Tibial nerve (tissue), 4 donors: Measurements from ENCODE around the gene LRRC8C. TPM values are rescaled to one million over a fixed set of nuclear protein-coding genes. Genes with fewer than 3 reads are reported as not detected.

Source experiments
- DNase-seq, 2 donors: peaks; one replicate each; pipeline ENCODE4 v3.0.0-alpha.2; 2019; ENCODE audit warnings: low spot score in 2 of 2
- H3K27ac ChIP-seq, 4 donors: fragments of 200-600 bp; sonication (generic) in 3 of 4; one replicate each; pipeline ENCODE4 v1.5.1; 2017 to 2019; ENCODE audit warnings: mild to moderate bottlenecking in 1 of 4
- H3K27me3 ChIP-seq, 2 donors: fragments of 200-600 bp; sonication (generic) in 1 of 2; one replicate each; pipeline versions ENCODE4 v1.5.1 to v1.6.0; 2017 to 2019
- H3K36me3 ChIP-seq, 3 donors: fragments of 200-600 bp; sonication (generic); one replicate each; pipeline ENCODE4 v1.5.1; 2018 to 2019
- H3K4me1 ChIP-seq, 4 donors: fragments of 200-600 bp; sonication (generic) in 3 of 4; one replicate each; pipeline ENCODE4 v1.5.1; 2017 to 2019
- H3K4me3 ChIP-seq, 4 donors: fragments of 200-600 bp; sonication (generic) in 3 of 4; one replicate each; pipeline ENCODE4 v1.5.1; 2017 to 2019; ENCODE audit warnings: mild to moderate bottlenecking in 1 of 4, moderate library complexity in 1 of 4
- H3K9me3 ChIP-seq, 4 donors: fragments of 200-600 bp; sonication (generic) in 3 of 4; one replicate each; pipeline ENCODE4 v1.5.1; 2017 to 2019
- EP300 ChIP-seq, 2 donors: sonication (generic); formaldehyde crosslinking; IDR thresholded peaks; one replicate each; pipeline ENCODE4 v1.6.1; 2017; ENCODE audit warnings: antibody characterized with exemption in 2 of 2, mild to moderate bottlenecking in 1 of 2
- POLR2A ChIP-seq, 2 donors: fragments of 450-650 bp; IDR thresholded peaks; one replicate each; pipeline ENCODE4 v1.6.1; 2017; ENCODE audit warnings: antibody characterized with exemption in 2 of 2, mild to moderate bottlenecking in 2 of 2, moderate library complexity in 2 of 2
- WGBS, 2 donors: methylation state at CpG; one replicate each; pipeline ENCODE4 v1.1.5; 2018; 5-methylcytosine and 5-hydroxymethylcytosine counted together
- total RNA-seq, 4 donors: library from RNA; depleted of rRNA; stranded (reverse); fragments of >200 nt; gene quantifications; one replicate each; pipeline ENCODE4 v1.1.0, GENCODE V29; 2016
- TF ChIP-seq, protein P1 (sequence below), 5 experiments: fragments of 200-600 bp in 3 of 5; fragments of 450-650 bp in 2 of 5; sonication (generic) in 3 of 5; IDR thresholded peaks; one replicate each; pipeline ENCODE4 v1.5.1; 2016 to 2019; ENCODE audit warnings: antibody characterized with exemption in 5 of 5, mild to moderate bottlenecking in 3 of 5, moderate library complexity in 2 of 5

The LRRC8C gene
- total RNA-seq, 4 donors from 2014 or later, result 16.5 to 23.8 (median 20.2) TPM

DNA sequence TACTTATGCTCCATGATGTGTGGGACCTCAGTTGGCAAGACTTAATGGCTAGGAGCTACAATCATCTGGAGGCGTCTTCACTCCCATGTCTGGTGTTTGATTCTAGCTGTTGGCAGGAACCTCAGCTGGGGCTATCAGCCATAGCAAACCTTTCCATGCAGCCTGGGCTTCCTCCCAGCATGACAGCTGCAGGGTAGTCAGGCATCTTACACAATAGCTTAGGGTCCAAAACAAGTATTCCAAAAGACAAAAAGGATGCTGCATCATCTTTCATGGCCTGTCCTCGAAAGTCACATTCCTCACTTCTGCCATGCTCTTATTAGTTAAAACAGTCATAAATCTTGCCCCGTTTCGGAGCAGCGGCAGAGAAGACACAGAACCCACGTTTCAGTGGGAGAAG lies 90.9 kb downstream of the LRRC8C start:
- no peaks in the 10 kb centered on the region for H3K27me3 ChIP-seq
- H3K4me1 ChIP-seq, result peaks cover 0 to 29% (median 13%) of the 10 kb centered on the region in 4 donors
- no peak for TF ChIP-seq POLR2A (IDR thresholded peaks at IDR 0.05)
- TF ChIP-seq, protein P1, sequence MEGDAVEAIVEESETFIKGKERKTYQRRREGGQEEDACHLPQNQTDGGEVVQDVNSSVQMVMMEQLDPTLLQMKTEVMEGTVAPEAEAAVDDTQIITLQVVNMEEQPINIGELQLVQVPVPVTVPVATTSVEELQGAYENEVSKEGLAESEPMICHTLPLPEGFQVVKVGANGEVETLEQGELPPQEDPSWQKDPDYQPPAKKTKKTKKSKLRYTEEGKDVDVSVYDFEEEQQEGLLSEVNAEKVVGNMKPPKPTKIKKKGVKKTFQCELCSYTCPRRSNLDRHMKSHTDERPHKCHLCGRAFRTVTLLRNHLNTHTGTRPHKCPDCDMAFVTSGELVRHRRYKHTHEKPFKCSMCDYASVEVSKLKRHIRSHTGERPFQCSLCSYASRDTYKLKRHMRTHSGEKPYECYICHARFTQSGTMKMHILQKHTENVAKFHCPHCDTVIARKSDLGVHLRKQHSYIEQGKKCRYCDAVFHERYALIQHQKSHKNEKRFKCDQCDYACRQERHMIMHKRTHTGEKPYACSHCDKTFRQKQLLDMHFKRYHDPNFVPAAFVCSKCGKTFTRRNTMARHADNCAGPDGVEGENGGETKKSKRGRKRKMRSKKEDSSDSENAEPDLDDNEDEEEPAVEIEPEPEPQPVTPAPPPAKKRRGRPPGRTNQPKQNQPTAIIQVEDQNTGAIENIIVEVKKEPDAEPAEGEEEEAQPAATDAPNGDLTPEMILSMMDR (IDR thresholded peaks at IDR 0.05), result no peak
- TF ChIP-seq EP300 (IDR thresholded peaks at IDR 0.05), result no peak
- DNase-seq, result no peak
- 66 to 69% methylated on average over 6 of the region's 6 CpGs for WGBS, 2 donors
- H3K36me3 ChIP-seq, result peaks cover 0 to 4% (median 0%) of the 10 kb centered on the region in 3 donors
- peak overlapping the region in 1 of 4 donors; percentile 19 for H3K27ac ChIP-seq
- H3K4me3 ChIP-seq, result no peak overlapping the region
- no peaks in the 10 kb centered on the region for H3K9me3 ChIP-seq

DNA sequence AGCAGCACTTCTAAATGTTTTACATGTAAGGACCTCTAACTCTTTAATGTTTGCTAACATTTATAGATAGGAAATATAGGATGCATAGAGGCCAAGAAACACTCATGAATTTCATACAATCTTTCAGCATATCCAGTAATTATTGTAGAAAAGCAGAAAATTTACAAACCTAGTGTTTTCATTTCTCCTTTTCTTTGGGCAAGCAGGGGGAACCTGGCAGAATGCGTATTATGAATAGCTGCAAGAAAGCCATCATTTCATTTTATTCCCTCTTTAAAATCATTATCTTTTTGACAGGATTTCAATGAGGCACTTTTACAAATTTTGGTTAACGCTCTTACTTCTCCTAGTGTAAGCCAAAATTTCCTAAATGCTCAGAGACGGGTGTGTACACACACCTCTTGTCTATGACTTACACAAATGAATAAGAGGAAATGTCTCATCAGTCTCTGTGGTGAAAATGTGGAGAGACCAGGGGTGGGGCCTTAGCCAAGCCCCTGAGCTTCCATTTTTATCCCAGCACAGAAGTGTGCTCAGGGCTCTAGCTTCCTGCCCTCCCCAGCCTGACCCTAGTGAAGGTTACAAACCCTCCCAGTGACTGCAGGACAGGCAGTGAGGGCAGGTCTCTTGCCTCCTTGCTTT lies 91.6 kb downstream of the LRRC8C start:
- Histone ChIP-seq H3K27me3 (no peaks in the 10 kb centered on the region), H3K9me3 (no peaks in the 10 kb centered on the region), H3K4me1 (peaks cover 0 to 22% (median 10%) of the 10 kb centered on the region in 4 donors), H3K27ac (peak overlapping the region in 2 of 4 donors; percentile 47 to 65), H3K4me3 (no peak overlapping the region), H3K36me3 (peaks cover 0 to 4% (median 0%) of the 10 kb centered on the region in 3 donors)
- no peak for DNase-seq
- TF ChIP-seq EP300 (IDR thresholded peaks at IDR 0.05), result peak in 1 of 2 donors; percentile 22
- no peak for TF ChIP-seq POLR2A (IDR thresholded peaks at IDR 0.05)
- TF ChIP-seq, protein P1 (IDR thresholded peaks at IDR 0.05), result no peak
- 70 to 87% methylated on average over 3 of the region's 3 CpGs for WGBS, 2 donors

- Histone ChIP-seq H3K27ac (peak overlapping the region in 2 of 4 donors; percentile 47 to 65), H3K27me3 (no peaks in the 10 kb centered on the region), H3K4me1 (peaks cover 0 to 17% (median 7%) of the 10 kb centered on the region in 4 donors), H3K4me3 (no peak overlapping the region), H3K9me3 (no peaks in the 10 kb centered on the region), H3K36me3 (peaks cover 0 to 4% (median 0%) of the 10 kb centered on the region in 3 donors)
- TF ChIP-seq EP300 (IDR thresholded peaks at IDR 0.05) (no peak), POLR2A (IDR thresholded peaks at IDR 0.05) (no peak)
- TF ChIP-seq, protein P1 (IDR thresholded peaks at IDR 0.05), result no peak
- 58 to 59% methylated on average over 4 of the region's 4 CpGs for WGBS, 2 donors
- DNase-seq, result no peak
Measured at GRCh38 chr1:89725011-89725370, 92.1 kb downstream of the LRRC8C start.

DNA sequence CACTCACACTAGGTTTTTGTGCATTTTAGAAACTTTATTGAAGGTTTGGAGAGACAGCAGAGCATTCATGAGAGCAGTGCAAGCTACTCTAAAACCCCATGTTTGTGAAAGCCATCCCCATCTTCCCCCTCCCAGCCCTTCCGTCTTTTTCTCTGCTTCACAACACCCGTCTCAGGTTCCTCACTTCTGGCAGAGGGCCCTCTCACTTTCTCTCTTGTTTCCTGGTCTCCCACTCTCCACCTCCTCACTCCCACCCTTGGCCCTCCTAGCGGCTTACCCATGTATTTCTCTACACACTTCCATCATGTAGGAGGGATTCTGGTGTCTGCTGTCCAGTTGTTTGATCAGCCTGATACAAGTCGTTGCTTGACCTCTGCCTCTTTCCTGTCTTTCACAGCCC lies 92.7 kb downstream of the LRRC8C start:
- Histone ChIP-seq H3K4me3 (no peak overlapping the region), H3K27ac (peak overlapping the region in 1 of 4 donors; percentile 47), H3K4me1 (peaks cover 0 to 12% (median 4%) of the 10 kb centered on the region in 4 donors), H3K36me3 (peaks cover 0 to 4% (median 0%) of the 10 kb centered on the region in 3 donors), H3K9me3 (no peaks in the 10 kb centered on the region), H3K27me3 (no peaks in the 10 kb centered on the region)
- TF ChIP-seq EP300 (IDR thresholded peaks at IDR 0.05) (no peak), POLR2A (IDR thresholded peaks at IDR 0.05) (no peak)
- TF ChIP-seq, protein P1 (IDR thresholded peaks at IDR 0.05), result no peak
- WGBS, 2 donors, result 71 to 81% methylated on average over 4 of the region's 4 CpGs
- no peak for DNase-seq

DNA sequence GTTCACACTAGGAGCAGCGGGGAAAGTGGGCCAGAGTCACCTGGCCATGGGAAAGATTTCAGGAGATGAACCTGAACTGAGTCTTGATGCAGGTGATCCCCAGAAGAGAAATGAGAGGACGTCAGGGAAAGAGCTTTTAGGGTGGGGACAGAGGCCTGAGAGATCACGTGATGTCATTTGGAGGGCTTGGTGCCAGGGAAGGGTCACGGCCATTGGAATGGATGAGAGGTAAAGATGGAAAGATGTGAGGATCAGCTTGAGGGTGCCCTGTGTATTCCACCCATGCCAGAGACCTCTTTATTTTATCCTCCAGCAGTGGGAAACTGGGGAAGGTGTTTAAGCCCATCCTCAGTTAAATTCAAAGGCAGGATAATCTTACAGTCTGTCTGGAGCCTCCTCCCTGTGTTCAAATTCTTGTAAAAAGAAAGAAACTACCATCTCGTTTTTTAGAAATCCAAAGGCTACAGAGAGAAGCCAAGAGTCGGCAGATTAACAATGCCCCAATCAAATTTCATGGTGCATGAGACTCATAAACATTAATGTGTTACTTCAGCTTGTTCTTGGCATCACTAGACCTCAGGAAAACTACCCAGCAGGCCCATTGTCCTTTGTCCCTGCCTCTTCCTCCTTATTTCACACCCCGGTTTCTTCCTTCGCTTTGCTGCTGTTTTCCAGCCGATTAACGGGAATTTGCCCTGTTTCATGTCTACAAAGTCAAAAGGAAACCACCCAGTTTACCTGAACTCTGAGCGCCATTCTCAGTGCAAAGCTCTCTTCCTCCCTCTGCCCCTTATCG lies 94.8 kb downstream of the LRRC8C start:
- Histone ChIP-seq H3K9me3 (no peaks in the 10 kb centered on the region), H3K4me3 (no peak overlapping the region), H3K27ac (peak overlapping the region in 1 of 4 donors; percentile 56), H3K4me1 (peaks cover 0 to 12% (median 4%) of the 10 kb centered on the region in 4 donors), H3K36me3 (peaks cover 0 to 4% (median 0%) of the 10 kb centered on the region in 3 donors), H3K27me3 (no peaks in the 10 kb centered on the region)
- no peak for DNase-seq
- 78 to 80% methylated on average over 12 of the region's 12 CpGs for WGBS, 2 donors
- TF ChIP-seq POLR2A (IDR thresholded peaks at IDR 0.05), result no peak
- TF ChIP-seq, protein P1 (IDR thresholded peaks at IDR 0.05), result no peak
- no peak for TF ChIP-seq EP300 (IDR thresholded peaks at IDR 0.05)
